ENCODE data around the gene PIK3AP1. TPM values are rescaled to one million over a fixed set of nuclear protein-coding genes. Genes with fewer than 3 reads are reported as not detected.

Gene PIK3AP1
- total RNA-seq, 1 donor from 2014 or later: 6.7 TPM

DNA sequence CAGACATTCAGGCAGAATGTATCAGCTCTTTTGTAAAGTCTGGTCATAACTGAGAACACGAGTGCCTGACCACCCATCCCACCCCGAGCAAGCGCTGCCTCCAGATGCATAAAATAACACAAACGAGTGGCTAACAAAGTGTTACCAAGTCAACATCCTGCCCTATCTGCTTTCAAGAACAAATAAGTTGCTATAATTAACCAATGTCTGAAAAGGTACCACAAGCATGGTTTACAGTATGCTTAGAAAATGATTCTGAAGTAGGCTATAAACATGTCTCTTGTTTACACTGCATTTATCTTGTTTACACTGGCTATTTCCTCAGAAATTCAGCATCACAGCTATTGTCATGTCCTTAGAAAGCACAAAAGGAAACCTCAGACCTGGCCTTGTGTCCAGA is 49.5 kb downstream of the PIK3AP1 start:
- FAIRE-seq (no peak), DNase-seq (ENCODE audit: low read depth) (peak; percentile 50)
- no peak overlapping the region for H3K4me3 Mint-ChIP-seq (ENCODE audit: unreplicated experiment)
- H3K4me3 ChIP-seq (ENCODE audit: insufficient read depth, low read depth, low read length): no peak overlapping the region
- no peak overlapping the region for H3K27ac ChIP-seq (ENCODE audit: low read depth, low read length)
- H3K9ac ChIP-seq (ENCODE audit: low read length): no peak overlapping the region
- peaks cover 2% of the 10 kb centered on the region for H3K9me3 Mint-ChIP-seq (ENCODE audit: unreplicated experiment)
- no peaks in the 10 kb centered on the region for H4K20me1 ChIP-seq (ENCODE audit: insufficient read depth, low read length)
- peaks cover 51% of the 10 kb centered on the region for H3K4me1 Mint-ChIP-seq (ENCODE audit: low read depth, unreplicated experiment)
- TF ChIP-seq, protein P1, sequence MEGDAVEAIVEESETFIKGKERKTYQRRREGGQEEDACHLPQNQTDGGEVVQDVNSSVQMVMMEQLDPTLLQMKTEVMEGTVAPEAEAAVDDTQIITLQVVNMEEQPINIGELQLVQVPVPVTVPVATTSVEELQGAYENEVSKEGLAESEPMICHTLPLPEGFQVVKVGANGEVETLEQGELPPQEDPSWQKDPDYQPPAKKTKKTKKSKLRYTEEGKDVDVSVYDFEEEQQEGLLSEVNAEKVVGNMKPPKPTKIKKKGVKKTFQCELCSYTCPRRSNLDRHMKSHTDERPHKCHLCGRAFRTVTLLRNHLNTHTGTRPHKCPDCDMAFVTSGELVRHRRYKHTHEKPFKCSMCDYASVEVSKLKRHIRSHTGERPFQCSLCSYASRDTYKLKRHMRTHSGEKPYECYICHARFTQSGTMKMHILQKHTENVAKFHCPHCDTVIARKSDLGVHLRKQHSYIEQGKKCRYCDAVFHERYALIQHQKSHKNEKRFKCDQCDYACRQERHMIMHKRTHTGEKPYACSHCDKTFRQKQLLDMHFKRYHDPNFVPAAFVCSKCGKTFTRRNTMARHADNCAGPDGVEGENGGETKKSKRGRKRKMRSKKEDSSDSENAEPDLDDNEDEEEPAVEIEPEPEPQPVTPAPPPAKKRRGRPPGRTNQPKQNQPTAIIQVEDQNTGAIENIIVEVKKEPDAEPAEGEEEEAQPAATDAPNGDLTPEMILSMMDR (IDR thresholded peaks at IDR 0.05; ENCODE audit: insufficient read depth, low read depth, low read length): no peak
- TF ChIP-seq EZH2 (IDR thresholded peaks at IDR 0.05; ENCODE audit: insufficient read depth, low read length): no peak
- no peak overlapping the region for H2AFZ ChIP-seq (ENCODE audit: low read depth, low read length)
- no peaks in the 10 kb centered on the region for H3K9me3 ChIP-seq (ENCODE audit: insufficient read depth, low read depth, low read length)
- no peak overlapping the region for H3K4me2 ChIP-seq (ENCODE audit: low read length)
- H3K4me1 ChIP-seq (ENCODE audit: insufficient read depth, low read length): peaks cover 17% of the 10 kb centered on the region
- H3K27me3 Mint-ChIP-seq (ENCODE audit: low read depth, unreplicated experiment): no peaks in the 10 kb centered on the region
- no peaks in the 10 kb centered on the region for H3K36me3 Mint-ChIP-seq (ENCODE audit: low read depth, unreplicated experiment)
- no peaks in the 10 kb centered on the region for H3K79me2 ChIP-seq (ENCODE audit: insufficient read depth, low read length)
- no peaks in the 10 kb centered on the region for H3K27me3 ChIP-seq (ENCODE audit: insufficient read depth, low read length)
- H3K27ac Mint-ChIP-seq (ENCODE audit: unreplicated experiment): peak overlapping the region; percentile 88
- no peaks in the 10 kb centered on the region for H3K36me3 ChIP-seq (ENCODE audit: insufficient read depth, low read length)

DNA sequence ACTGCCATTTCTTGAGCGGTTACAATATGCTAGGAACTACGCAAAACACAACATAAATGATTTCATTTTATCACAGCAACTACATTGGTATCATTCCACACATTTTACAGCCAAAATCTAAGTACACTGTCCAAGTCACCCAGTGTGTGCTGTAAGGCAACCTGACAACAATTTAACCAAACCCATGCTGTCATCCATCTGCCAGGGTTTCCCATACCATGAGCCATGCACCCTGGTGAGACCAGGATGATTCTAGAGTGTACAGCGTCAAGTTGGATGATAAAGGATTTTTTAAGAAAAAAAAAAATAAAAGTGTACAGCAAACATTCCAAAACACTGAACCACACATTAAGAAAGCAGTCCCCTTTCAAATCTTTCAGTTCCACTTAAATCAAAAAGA is 52.9 kb downstream of the PIK3AP1 start:
- Histone ChIP-seq H3K4me2 (ENCODE audit: low read length) (no peak overlapping the region), H3K36me3 (ENCODE audit: insufficient read depth, low read length) (no peaks in the 10 kb centered on the region), H3K9me3 (ENCODE audit: insufficient read depth, low read depth, low read length) (no peaks in the 10 kb centered on the region), H2AFZ (ENCODE audit: low read depth, low read length) (no peak overlapping the region), H3K79me2 (ENCODE audit: insufficient read depth, low read length) (no peaks in the 10 kb centered on the region), H3K9ac (ENCODE audit: low read length) (no peak overlapping the region), H3K27ac (ENCODE audit: low read depth, low read length) (no peak overlapping the region), H4K20me1 (ENCODE audit: insufficient read depth, low read length) (no peaks in the 10 kb centered on the region), H3K4me3 (ENCODE audit: insufficient read depth, low read depth, low read length) (no peak overlapping the region), H3K27me3 (ENCODE audit: insufficient read depth, low read length) (no peaks in the 10 kb centered on the region), H3K4me1 (ENCODE audit: insufficient read depth, low read length) (peaks cover 18% of the 10 kb centered on the region)
- Mint-ChIP-seq H3K36me3 (ENCODE audit: low read depth, unreplicated experiment) (no peaks in the 10 kb centered on the region), H3K4me1 (ENCODE audit: low read depth, unreplicated experiment) (peaks cover 48% of the 10 kb centered on the region), H3K9me3 (ENCODE audit: unreplicated experiment) (peaks cover 2% of the 10 kb centered on the region), H3K4me3 (ENCODE audit: unreplicated experiment) (no peak overlapping the region), H3K27ac (ENCODE audit: unreplicated experiment) (peak overlapping the region; percentile 55), H3K27me3 (ENCODE audit: low read depth, unreplicated experiment) (no peaks in the 10 kb centered on the region)
- FAIRE-seq (peak; percentile 74), DNase-seq (ENCODE audit: low read depth) (peak; percentile 58)
- TF ChIP-seq EZH2 (IDR thresholded peaks at IDR 0.05; ENCODE audit: insufficient read depth, low read length): no peak
- TF ChIP-seq, protein P1 (IDR thresholded peaks at IDR 0.05; ENCODE audit: insufficient read depth, low read depth, low read length): no peak

DNA sequence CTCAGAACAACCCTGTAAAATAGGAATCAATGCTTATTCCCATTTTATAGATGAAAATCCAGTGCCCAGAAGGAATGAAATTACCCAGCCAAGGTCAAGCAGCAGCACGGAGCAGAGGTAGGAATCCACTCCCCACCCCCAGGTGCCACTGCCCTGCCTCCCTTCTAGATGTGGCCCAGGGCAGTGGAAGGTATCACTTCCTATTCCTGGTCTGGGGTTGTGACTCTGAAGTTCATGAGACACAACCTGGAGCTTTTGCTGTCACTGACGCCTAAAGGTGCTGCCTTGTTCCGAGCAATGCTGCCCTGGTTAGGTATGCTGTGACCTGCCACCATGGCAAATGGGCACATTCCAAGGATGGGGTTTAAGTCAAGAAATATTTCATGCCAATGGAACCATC is 53.6 kb downstream of the PIK3AP1 start:
- Mint-ChIP-seq H3K4me1 (ENCODE audit: low read depth, unreplicated experiment) (peaks cover 45% of the 10 kb centered on the region), H3K4me3 (ENCODE audit: unreplicated experiment) (no peak overlapping the region), H3K27me3 (ENCODE audit: low read depth, unreplicated experiment) (no peaks in the 10 kb centered on the region), H3K9me3 (ENCODE audit: unreplicated experiment) (peaks cover 2% of the 10 kb centered on the region), H3K36me3 (ENCODE audit: low read depth, unreplicated experiment) (no peaks in the 10 kb centered on the region), H3K27ac (ENCODE audit: unreplicated experiment) (no peak overlapping the region)
- TF ChIP-seq, protein P1 (IDR thresholded peaks at IDR 0.05; ENCODE audit: insufficient read depth, low read depth, low read length): no peak
- no peak for TF ChIP-seq EZH2 (IDR thresholded peaks at IDR 0.05; ENCODE audit: insufficient read depth, low read length)
- FAIRE-seq (no peak), DNase-seq (ENCODE audit: low read depth) (no peak)
- Histone ChIP-seq H3K4me1 (ENCODE audit: insufficient read depth, low read length) (peaks cover 18% of the 10 kb centered on the region), H3K27me3 (ENCODE audit: insufficient read depth, low read length) (no peaks in the 10 kb centered on the region), H4K20me1 (ENCODE audit: insufficient read depth, low read length) (no peaks in the 10 kb centered on the region), H2AFZ (ENCODE audit: low read depth, low read length) (no peak overlapping the region), H3K27ac (ENCODE audit: low read depth, low read length) (no peak overlapping the region), H3K9ac (ENCODE audit: low read length) (no peak overlapping the region), H3K9me3 (ENCODE audit: insufficient read depth, low read depth, low read length) (no peaks in the 10 kb centered on the region), H3K79me2 (ENCODE audit: insufficient read depth, low read length) (no peaks in the 10 kb centered on the region), H3K4me2 (ENCODE audit: low read length) (no peak overlapping the region), H3K36me3 (ENCODE audit: insufficient read depth, low read length) (no peaks in the 10 kb centered on the region), H3K4me3 (ENCODE audit: insufficient read depth, low read depth, low read length) (no peak overlapping the region)

All from astrocyte (in vitro differentiated cells and primary cell).